ENCODE results near the gene GREM2. TPM values are rescaled to one million over a fixed set of nuclear protein-coding genes. Genes with fewer than 3 reads are reported as not detected.

Gene GREM2
- total and polyA plus RNA-seq, 2 donors (not counting 1 experiment from before 2014, with no cell fraction given) = not detected

- H4K20me1 ChIP-seq (ENCODE audit: control insufficient read depth, insufficient read depth, low read length, poor library complexity, severe bottlenecking) = no peaks in the 10 kb centered on the region
- no peak overlapping the region for H3K9ac ChIP-seq (ENCODE audit: low read length)
- H3K9me3 ChIP-seq (ENCODE audit: control extremely low read depth in 1 of 3, control insufficient read depth in 2 of 3, insufficient read depth in 1 of 3, low read length in 2 of 3) = no peaks in the 10 kb centered on the region
- no peak overlapping the region for H3K27ac Mint-ChIP-seq
- no peak overlapping the region for H3K4me2 ChIP-seq (replicated peaks; ENCODE audit: low read depth, low read length, poor library complexity, severe bottlenecking)
- no peak for ATAC-seq (ENCODE audit: low read depth)
- no peaks in the 10 kb centered on the region for H3K27me3 ChIP-seq (replicated peaks in 1 of 4; ENCODE audit: control extremely low read depth in 1 of 4, control insufficient read depth in 3 of 4, insufficient read depth in 4 of 4, low read length in 3 of 4)
- no peaks in the 10 kb centered on the region for H3K79me2 ChIP-seq (ENCODE audit: control insufficient read depth, insufficient read depth, low read length)
- no peaks in the 10 kb centered on the region for H3K4me1 ChIP-seq (ENCODE audit: control insufficient read depth in 2 of 2, insufficient read depth in 2 of 2, low read length in 2 of 2)
- 88% methylated on average over 3 of the region's 3 CpGs for WGBS (ENCODE audit: insufficient coverage)
- DNase-seq = no peak
- no peak overlapping the region for H3K4me3 ChIP-seq (ENCODE audit: control extremely low read depth in 1 of 5, extremely low read depth in 1 of 5, insufficient read depth in 1 of 5, low read depth in 2 of 5, low read length in 4 of 5)
- no peaks in the 10 kb centered on the region for H3K36me3 ChIP-seq (replicated peaks in 1 of 2; ENCODE audit: control extremely low read depth in 1 of 2, control insufficient read depth in 1 of 2, extremely low read depth in 1 of 2, insufficient read depth in 2 of 2, low read length in 1 of 2)
- TF ChIP-seq EZH2 (IDR thresholded peaks at IDR 0.05; ENCODE audit: borderline replicate concordance, insufficient read depth, low read depth, low read length, poor library complexity, severe bottlenecking) = no peak
- no peak for TF ChIP-seq CTCF (IDR thresholded peaks at IDR 0.05)
- no peak overlapping the region for H2AFZ ChIP-seq (ENCODE audit: insufficient read depth, low read depth, low read length, poor library complexity, severe bottlenecking)
- H3K27ac ChIP-seq (ENCODE audit: low read length in 2 of 2) = no peak overlapping the region
- no peaks in the 10 kb centered on the region for H3K9me3 Mint-ChIP-seq (ENCODE audit: insufficient read depth)
- ChIA-PET POLR2A (no interaction called here), CTCF (no interaction called here)
- intact Hi-C loops (cut with micrococcal nuclease) = no loop called here
- H3K4me3 Mint-ChIP-seq = no peak overlapping the region
- H3K4me1 Mint-ChIP-seq = no peaks in the 10 kb centered on the region
- no peaks in the 10 kb centered on the region for H3K27me3 Mint-ChIP-seq
These were observed 166.6 kb downstream of the GREM2 start for GRCh38 chr1:240445369-240445768.

- DNase-seq = no peak
- no peaks in the 10 kb centered on the region for H3K9me3 ChIP-seq (ENCODE audit: control extremely low read depth in 1 of 3, control insufficient read depth in 2 of 3, insufficient read depth in 1 of 3, low read length in 2 of 3)
- H3K27me3 Mint-ChIP-seq = no peaks in the 10 kb centered on the region
- H3K4me2 ChIP-seq (replicated peaks; ENCODE audit: low read depth, low read length, poor library complexity, severe bottlenecking) = no peak overlapping the region
- intact Hi-C loops (cut with micrococcal nuclease) = no loop called here
- H3K79me2 ChIP-seq (ENCODE audit: control insufficient read depth, insufficient read depth, low read length) = no peaks in the 10 kb centered on the region
- no peak overlapping the region for H3K27ac Mint-ChIP-seq
- no peaks in the 10 kb centered on the region for H3K9me3 Mint-ChIP-seq (ENCODE audit: insufficient read depth)
- ChIA-PET CTCF (no interaction called here), POLR2A (no interaction called here)
- H3K4me1 ChIP-seq (ENCODE audit: control insufficient read depth in 2 of 2, insufficient read depth in 2 of 2, low read length in 2 of 2) = no peaks in the 10 kb centered on the region
- no peaks in the 10 kb centered on the region for H3K4me1 Mint-ChIP-seq
- H3K27me3 ChIP-seq (replicated peaks in 1 of 4; ENCODE audit: control extremely low read depth in 1 of 4, control insufficient read depth in 3 of 4, insufficient read depth in 4 of 4, low read length in 3 of 4) = no peaks in the 10 kb centered on the region
- H3K27ac ChIP-seq (ENCODE audit: low read length in 2 of 2) = no peak overlapping the region
- TF ChIP-seq CTCF (IDR thresholded peaks at IDR 0.05) (no peak), EZH2 (IDR thresholded peaks at IDR 0.05; ENCODE audit: borderline replicate concordance, insufficient read depth, low read depth, low read length, poor library complexity, severe bottlenecking) (no peak)
- no peak overlapping the region for H2AFZ ChIP-seq (ENCODE audit: insufficient read depth, low read depth, low read length, poor library complexity, severe bottlenecking)
- no peak overlapping the region for H3K4me3 Mint-ChIP-seq
- no CpG with 5 or more reads among the region's 1 CpG for WGBS (ENCODE audit: insufficient coverage)
- ATAC-seq (ENCODE audit: low read depth) = no peak
- H3K4me3 ChIP-seq (ENCODE audit: control extremely low read depth in 1 of 5, extremely low read depth in 1 of 5, insufficient read depth in 1 of 5, low read depth in 2 of 5, low read length in 4 of 5) = no peak overlapping the region
- H3K36me3 ChIP-seq (replicated peaks in 1 of 2; ENCODE audit: control extremely low read depth in 1 of 2, control insufficient read depth in 1 of 2, extremely low read depth in 1 of 2, insufficient read depth in 2 of 2, low read length in 1 of 2) = no peaks in the 10 kb centered on the region
- H3K9ac ChIP-seq (ENCODE audit: low read length) = no peak overlapping the region
- H4K20me1 ChIP-seq (ENCODE audit: control insufficient read depth, insufficient read depth, low read length, poor library complexity, severe bottlenecking) = no peaks in the 10 kb centered on the region
These were observed 170.3 kb downstream of the GREM2 start for GRCh38 chr1:240441669-240442068.

Small RNAs within 50 kb of the gene (small RNA-seq; reads per million reads assigned to genes)
- not detected for gene RNU5F-8P (ENCODE audit: insufficient read length, low read depth, low replicate concordance)
